Muscle of back (tissue), 11 donors: ENCODE data around the gene OS9. TPM values are rescaled to one million over a fixed set of nuclear protein-coding genes. Genes with fewer than 3 reads are reported as not detected.

Source experiments
- DNase-seq, 3 donors: peaks; one replicate each; pipeline versions ENCODE4 v3.0.0 to v3.0.0-alpha.2; 2013
- polyA plus RNA-seq, 10 donors: library from polyadenylated mRNA; unstranded; fragments of 120-200 nt; gene quantifications; one replicate each; pipeline ENCODE4 v1.2.1, GENCODE V29; 2013; ENCODE audit not compliant: insufficient read length in 10 of 10

OS9 gene
- polyA plus RNA-seq, 10 donors: 112 to 161 (median 121) TPM

DNA sequence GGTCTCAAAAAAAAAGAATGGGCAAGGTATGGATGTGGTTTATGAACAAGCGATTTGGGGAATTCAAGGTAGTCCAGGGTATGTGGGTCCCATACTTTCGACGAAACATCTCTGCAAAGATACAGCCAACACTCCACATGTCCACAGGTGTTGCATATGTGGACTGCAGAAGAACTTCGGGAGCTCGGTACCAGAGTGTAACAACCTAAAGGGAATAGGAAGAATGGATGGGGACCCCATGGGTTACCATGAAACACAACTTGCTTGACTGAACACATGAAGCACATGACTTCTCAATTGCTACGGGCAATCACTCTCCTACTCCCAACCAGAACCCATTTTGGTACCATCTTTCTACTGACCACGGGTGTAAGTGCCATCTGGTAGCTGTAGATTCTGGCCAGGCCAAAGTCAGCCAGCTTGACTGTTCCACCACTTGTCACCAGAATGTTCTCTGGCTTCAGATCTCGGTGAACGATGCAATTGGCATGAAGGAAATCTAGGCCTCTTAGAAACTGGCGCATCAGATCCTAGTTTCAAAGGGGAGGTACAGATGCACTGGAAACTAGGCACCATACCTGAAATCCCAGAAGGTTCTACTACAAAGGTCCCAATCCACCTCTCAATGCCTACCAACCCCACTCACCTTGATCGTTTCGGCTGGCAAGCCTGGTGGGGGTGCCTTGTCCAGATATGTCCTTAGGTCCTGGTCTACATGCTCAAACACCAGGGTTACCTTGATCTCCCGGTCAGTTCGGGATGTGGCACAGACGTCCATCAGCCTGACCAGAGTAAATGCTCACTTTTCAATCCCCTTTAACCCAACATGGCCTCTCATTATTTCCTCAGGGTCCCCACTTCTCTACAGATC lies 56.9 kb downstream of the OS9 start:
- DNase-seq: no peak

DNA sequence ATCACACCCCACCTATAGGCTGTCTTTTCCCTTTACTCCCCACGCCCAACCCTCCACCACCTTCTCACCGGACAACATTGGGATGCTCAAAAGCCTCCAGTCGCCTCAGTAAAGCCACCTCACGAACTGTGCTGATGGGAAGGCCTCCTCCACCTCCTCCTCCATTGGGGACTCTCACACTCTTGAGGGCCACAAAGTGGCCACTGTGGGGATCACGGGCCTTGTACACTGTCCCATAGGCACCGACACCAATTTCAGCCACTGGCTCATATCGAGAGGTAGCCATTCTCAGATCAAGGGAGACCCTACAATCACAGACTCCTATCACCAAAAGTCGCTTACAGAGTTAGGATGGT lies 57.5 kb downstream of the OS9 start:
- DNase-seq: no peak

DNA sequence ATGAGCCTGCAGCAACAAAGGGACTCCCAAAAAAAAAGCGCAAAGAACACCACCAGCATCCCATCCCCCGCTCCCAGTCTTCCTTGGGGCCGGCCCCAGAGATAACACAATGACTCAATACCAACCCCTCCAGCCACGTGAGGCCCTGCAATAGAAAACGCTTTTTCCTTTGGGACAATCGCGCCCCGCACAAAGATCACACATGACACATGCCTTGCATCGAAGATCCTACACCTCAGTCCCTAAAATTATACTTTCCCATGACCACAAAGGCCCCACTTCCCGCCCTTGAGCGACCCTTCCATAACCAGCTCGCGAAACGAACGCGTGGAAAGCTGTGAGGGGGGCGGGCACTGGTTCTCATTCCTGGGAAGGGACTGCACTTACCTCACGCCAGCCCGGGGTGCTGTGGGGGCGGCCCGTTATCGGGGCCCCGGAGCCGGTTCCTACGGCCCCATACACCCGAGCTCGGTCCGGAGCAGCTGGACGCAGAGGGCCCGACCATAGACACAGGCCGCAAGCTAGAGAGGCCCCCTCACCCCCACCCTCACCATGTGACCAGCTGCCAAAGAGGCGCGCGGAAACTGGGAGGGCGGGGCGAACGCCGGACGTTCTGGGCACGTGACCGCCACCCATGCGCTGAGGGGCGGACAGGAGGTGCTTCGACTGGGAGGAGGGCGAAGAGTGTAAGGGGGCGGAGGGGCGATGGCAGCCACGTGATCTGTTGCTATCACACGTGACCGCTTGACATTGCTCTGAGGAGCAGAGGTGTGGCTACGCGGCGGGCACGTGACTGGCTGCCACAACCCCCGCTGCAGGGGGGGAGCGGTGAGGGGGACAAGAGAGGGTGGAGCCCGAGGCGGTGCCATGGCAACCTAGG lies 58.1 kb downstream of the OS9 start, which contains the start of gene CDK4:
Gene CDK4 (minus strand): TSS at position 523 of the 880 bp plus-strand sequence. CDS start 593 bp downstream, outside the sequence.
- DNase-seq: peak; percentile 99 to 100 (median 99)

DNA sequence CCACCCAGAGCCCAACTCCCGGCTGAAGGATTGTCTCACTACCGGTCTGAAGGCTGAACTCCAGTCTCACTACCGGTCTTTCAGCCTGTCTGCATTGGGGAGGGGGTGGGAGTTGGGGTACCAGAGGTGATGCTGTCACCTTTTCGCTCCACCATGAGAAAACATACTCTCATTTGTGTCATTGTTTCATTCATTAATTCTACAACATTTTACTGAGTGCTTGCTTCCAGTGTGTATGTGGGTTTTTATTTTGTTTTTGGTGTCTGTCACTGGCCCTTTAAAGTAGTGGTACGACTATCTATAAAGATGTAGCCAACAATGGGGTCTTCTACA lies 58.7 kb downstream of the OS9 start:
- DNase-seq: no peak

DNA sequence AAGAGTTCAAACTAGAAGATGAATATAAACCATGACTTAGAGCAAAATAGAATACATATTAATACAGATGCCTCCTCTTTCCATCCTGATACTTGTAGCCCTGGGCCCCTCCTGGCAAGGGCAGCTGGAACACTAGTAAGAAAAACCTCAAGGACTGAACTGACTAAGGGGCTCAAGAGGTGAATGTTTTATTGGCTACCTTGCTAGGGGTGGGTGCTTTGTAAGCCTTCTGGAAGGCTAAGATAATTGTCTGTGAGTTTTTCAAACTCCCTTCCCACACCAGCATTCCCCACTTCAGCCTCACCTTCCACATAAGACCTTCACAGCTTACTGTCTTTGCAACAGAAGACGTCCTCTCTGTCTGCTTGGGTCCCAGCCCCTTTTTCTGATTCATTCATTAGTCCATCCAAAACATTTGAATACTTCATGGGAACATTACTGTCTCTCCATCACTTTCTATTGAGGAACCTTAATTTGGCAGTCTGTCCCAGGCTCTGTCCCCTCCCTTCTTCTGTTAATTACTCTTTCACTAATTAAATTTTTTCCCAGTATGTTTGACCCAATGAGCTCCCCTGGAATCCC lies 59.9 kb downstream of the OS9 start:
- no peak for DNase-seq

DNA sequence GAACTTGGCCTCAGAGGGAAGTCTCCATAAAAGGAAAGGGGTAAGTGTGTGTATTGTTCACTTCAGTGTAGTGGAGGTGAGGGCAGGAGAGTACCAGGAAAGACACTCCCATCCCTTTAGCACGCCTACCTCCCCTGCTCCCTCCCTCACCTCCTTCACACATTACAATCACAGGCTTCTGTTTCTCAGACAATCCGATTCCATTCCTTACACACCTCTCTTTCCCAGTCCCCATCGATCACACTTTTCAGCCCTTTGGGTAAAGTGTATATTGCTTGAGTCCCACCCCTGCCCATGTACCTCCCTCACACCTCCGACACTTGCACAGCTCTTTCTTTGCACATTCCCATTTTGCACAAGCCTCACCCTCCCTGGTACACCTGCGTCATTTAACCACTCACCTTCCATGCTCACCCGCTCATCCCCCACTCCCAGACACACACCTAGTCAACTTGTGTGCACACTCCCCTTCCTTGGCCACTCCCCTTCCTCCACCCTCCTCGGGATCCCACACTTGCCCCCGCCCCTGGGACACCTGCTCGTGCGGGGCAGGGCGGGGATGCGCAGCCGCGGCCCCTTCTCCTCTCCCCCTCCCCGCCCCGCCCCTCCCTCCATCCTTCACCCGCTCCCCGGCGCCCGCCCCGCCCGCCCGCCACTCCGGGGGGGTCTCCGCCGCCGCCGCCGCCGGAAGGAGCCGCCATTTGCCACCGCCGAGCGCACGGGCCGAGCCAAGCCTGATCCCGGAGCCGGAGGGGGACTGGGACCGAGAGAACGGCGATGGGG lies 60.7 kb downstream of the OS9 start, which contains the start of gene MARCHF9:
Gene MARCHF9 (plus strand): TSS at position 693 of the 783 bp plus-strand sequence. CDS start 426 bp downstream, outside the sequence.
- peak in 1 of 3 donors; percentile 50 for DNase-seq

DNA sequence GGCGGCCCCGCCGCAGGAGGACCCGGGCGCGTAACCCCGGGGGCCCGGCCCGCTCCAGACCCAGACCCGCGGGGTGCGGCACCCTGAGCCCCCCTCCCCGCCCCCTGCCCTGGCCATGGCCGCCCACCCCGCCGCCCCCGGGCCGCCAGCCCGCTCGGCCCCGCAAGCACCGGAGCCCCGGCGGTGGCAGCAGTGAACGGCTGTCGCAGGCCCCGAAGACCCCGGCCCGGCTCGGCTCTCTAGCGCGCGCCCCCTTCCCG lies 61.2 kb downstream of the OS9 start:
- DNase-seq: no peak

DNA sequence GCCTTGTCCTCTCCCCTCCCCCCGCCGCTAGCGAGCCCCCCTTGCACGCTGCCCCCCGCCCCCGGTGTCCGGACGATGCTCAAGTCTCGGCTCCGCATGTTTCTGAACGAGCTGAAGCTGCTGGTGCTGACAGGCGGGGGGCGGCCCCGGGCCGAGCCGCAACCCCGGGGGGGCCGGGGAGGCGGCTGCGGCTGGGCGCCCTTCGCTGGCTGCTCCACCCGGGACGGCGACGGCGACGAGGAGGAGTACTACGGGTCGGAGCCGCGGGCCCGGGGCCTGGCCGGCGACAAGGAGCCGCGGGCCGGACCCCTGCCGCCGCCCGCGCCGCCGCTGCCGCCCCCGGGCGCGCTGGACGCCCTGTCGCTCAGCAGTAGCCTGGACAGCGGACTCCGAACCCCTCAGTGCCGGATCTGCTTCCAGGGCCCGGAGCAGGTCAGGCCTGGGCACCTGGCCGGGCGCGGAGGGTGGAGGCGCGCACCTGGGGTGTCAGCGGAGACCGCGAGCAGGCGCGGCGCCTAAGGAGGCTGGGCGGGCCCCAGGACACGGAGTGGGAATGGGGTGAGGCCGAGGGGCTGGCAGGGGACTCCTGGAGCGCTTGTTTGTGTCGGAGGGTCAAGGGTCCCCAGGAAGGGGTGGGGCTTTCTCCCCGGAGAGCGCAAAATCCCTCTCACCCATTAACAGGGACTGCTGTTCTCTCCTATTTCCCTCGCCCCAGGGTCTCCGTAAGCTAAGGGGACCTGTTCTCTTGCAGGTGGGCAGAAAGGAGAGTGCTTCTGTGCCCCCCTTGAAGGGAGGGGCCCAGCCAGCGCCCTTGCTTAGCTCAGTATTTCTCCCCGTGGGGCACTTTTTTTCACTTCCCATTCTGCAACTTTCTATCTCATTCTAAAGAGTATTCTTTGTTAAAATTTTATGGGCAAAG lies 61.8 kb downstream of the OS9 start:
- peak in 1 of 3 donors; percentile 40 for DNase-seq

DNA sequence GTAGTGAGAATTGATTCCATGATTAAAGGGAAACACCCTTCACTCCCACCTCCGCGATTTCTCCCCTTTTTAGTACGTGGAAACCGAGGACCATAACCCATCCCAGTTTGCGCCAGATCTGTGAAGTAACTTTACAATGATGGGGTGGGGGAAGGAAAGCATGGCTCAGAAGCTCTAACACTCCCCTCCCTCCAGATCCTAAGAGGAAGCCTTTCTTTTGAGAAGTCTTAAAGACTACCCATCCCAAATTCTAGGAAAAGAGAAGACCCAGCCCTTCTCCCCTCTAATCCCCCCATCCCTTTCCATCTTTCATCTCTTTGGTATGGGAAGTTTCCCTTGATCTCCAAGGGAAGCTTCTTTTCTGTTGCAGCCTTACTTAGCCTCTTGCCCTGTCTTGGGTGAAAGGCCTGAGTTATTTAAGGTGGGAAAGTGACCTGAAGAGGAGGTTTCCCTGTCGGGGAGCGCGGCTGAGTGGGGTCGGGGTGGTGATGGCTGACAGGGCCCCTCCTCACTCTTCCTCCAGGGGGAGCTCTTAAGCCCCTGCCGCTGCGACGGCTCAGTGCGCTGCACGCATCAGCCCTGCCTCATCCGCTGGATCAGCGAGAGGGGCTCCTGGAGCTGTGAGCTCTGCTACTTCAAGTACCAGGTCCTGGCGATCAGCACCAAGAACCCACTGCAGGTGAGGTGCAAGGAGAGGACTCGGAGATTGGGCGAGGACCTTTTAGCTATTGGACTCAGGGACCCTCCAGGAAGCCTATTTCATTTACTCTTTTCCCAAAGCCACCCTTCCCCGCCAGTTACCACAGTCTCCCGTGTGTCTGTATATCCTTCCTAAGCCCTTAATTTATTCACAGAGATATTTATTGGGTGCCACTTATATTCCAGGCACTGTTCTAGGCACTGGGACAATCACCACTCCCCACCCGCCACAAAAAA lies 62.7 kb downstream of the OS9 start:
- peak in 1 of 3 donors; percentile 39 for DNase-seq

DNA sequence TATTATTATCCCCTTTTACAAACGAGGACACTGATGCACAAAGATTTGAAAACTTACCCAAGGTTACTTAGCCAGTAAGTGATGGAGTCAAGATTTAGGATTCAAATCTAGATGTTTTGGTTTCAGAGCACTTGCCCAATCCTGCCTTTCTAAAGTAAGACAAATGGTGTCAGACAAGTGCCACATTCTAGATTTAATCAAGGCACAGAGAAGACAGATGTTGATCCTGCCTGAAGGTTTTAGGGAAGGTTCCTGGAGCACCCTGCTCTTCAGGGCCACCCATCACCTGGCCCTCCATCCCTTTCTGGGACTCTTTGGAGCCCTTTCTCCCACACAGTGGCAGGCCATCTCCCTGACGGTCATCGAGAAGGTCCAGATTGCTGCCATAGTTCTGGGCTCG lies 63.8 kb downstream of the OS9 start:
- DNase-seq: no peak

DNA sequence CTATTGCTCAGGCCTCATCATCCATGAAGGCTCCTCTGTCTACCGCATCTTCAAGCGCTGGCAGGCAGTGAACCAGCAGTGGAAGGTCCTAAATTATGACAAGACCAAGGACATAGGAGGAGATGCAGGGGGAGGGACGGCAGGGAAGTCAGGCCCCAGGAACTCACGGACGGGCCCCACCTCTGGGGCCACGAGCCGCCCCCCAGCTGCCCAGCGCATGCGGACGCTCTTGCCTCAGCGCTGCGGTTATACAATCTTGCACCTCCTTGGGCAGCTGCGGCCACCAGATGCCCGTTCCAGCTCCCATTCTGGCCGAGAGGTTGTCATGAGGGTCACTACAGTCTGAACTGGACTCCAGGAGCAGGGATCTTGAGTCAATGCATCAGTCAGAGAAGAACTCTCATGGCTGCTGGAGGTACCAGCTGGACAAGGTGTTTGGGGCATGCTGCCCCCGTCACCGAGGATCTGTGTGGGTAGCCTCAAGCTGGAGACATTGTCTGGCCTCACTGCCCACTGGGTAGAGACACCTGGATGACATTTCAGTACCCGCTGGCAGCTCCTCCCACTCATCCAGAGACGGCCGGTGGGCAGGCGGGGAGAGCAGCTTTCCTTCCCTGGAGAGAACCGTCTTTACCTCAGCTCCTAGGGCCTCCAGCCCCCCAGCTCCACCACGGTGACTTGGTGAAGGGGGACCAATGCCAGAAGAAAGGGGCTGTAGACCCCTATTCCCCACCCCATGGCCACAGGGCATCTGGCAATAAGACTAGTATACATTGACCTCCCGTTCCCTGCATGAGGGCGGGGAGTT lies 64.8 kb downstream of the OS9 start:
- no peak for DNase-seq

DNA sequence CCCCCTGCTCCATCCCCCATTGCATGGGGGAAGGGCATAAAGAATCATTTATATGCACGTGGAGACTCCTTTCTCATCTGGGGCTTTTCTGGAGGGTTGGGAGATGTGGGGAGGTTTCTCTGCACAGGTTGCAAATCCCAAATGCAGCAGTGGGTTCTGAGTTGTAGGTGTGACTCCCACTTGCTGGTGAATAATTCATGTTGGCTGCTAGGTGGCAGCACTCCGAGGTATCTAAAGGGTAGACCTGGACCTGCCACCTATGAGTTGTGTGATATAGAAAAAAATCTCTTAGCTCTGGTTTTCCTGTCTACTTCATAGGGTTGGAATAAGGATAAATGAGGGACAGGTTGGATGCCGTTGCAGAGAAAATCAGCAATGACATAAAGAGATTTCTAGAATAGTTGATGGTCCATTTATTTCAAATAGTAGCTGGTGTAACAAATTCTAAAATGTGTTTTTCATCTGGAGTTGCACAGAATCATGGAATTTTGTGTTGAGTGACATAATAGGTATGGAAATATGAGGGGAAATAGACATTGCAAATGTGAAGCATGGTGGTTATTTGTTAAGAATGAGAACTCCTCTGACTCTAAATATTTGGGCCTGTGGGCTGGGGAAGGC lies 65.5 kb downstream of the OS9 start:
- DNase-seq: no peak

DNA sequence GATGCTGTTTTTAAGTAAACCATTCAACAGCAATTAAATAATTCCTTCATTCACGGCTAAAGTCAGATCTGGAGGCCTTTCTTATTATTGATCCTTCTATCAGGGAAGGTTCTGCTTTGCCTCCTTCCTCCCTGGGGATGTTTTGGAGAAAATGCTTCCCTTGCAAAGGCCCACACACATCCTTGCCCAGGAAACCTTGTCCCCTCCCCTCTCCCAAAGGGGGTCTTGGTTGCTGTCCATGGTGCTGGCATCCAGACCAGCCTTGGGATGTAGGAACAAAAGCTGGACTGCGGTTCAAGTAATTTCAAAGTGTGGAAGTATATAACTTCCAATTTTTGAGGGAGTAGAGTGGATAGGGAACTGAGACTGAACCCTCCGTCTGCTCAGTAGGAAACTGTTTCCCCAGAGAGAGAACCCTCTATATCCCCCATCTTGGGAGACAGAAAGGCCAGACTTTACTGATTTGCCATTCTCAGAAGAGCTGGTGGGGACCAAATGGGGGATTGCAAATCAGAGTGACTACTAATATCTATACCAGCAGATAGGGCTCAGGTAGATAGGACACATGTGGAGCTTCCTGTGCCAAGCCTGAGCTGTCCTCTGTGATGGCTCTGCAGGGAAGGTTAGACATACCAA lies 66.5 kb downstream of the OS9 start:
- DNase-seq: peak in 1 of 3 donors; percentile 32

DNA sequence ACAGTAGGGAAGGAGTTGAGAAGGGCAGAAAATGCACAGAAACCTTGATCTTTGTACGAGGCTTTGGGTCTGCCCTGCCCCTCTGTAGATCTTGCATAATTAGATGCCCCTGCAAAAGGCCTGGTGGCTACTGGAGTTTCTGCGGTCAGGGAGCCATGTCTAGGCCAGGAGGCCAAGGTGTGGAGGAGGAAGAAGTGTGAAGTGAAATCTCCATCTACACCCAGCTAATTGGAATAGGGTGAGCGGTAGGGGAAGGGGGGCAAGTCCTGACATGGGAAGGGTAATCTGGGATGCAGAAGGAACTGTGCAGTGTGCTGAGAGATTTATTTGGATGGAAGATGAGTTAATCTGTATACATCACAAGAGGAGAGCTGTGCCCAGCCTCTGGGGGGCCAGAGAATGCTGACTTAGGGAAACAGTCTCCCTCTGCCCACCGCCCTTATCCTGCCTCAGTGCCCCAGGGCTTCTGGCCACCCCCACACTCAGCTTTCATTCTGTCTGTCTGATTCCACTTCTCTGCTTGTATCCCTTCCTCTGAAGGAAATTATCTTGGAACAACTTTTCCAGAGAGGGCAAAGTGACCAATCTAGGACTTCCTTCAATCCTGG lies 67.6 kb downstream of the OS9 start:
- no peak for DNase-seq

DNA sequence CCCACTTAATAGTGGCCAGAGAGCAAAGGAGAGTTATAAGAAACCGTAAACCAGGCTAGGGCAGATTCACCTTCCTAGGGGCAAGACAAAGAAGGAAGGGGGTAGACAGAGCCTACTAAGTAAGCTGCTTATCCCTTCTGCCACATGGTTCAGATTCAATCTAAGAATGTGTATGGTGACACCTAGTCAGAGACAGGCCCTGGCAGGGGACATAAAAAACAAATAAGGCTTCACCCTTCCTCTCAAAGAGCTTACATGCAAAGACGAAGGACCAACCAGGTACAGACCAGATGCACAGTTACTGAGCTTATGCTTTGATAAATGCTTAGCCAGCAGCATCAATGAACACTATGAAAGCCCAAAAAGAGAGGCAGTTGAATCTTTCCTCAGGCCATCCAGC lies 68.5 kb downstream of the OS9 start:
- no peak for DNase-seq

DNA sequence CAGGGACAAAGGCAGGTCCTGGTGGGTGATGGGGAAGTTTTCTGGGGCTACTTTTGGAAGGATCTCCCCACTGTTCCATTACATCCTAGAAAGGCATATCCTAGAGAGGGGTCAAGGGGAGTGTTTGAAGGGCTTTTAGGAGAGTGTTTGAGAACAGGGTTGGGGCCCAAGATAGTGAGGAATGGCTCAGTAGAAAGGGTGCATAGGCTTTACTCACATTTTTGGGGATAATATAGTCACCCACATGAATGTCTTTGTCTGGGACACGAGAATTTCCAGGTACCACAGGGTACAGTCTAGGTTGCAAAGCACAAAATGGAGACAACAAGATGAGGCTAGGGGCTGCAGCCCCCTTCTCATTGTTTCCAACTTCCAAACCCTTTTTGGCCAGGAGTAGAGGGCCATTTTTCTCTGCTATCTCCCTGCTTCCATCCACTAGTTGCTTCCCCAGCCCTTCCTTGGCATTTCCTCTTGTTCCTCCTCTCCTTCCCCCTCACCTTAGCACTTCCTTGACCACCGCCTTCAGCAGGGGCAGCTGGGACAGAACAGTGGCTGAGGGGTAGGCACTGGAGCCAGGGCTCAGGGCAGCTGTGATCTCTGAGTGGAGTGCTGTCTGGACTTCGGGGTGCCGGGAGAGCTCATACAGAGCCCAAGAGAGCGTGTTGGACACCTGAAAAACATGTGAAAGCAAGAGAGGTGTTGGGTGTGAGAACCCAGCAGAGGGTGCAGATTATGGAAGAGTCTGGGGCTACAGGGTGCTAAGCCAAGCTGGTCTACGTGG lies 70.1 kb downstream of the OS9 start:
- DNase-seq: no peak

DNA sequence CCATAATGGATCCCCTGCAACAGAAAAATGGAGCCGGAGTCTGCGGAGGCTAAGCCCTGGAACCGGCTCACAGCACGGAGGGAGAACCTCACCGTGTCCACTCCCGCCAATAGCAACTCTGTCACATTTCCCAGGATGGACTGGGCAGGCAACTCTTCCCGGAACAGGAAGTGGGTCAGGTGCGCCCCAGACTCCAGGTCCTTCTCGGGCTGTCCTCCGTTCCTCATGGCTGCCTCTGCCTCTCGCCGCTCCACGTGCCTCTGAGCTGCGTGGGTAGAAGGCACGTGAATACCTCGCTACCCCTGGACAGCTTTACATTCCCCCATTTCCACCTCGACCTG lies 70.7 kb downstream of the OS9 start:
- DNase-seq: no peak
